ENCODE measurements around the gene NR2F1. TPM values are rescaled to one million over a fixed set of nuclear protein-coding genes. Genes with fewer than 3 reads are reported as not detected.

Gene NR2F1
- total RNA-seq, 1 experiment from 2014 or later = 1.3 TPM

DNA sequence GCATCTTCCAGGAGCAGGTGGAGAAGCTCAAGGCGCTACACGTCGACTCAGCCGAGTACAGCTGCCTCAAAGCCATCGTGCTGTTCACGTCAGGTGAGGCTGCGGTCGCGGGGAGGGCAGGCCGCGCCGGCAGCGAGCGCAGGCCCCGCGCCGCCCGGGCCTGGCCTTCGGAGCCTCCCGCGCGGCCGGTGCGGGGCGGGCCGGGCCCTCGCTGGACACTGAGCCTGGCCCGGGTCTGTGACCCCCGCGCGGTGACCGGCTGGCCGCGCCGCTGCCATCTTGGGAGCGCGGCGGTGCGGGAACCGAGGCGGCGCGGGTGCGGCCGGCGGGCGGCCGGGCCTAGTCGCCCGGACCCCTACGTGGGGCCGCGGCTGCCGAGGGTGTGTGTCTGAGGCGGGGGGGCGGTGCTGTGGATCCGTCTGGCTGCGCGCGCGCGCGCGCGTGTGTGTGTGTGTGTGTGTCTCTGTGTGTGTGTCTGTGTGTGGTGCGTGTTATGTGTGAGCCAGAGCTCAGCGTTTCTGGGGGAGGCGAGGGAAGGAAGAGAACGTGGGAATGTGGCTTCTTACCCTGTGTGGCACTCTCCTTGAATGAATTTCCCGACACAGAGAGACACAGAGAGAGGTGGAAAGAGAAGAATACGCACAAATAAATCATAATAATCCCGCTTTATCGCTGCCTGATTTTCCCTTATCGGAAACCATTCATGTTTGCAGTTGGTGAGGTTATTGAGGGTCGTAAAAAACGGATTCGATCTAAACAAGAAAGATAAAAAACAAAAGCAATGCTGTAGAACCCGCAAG, 5.5 kb downstream of the NR2F1 start:
- Histone ChIP-seq H3K36me3 (ENCODE audit: low read depth) (0 out of 2 replicates have a peak, but pooled peaks cover 10% of the 10 kb centered on the region), H3F3A (ENCODE audit: insufficient read depth, low read depth) (peaks cover 2% of the 10 kb centered on the region; the same call in 1 of the 2 replicates), H2AFZ (no peak overlapping the region), H3K27me3 (ENCODE audit: insufficient read depth, low read depth) (no peaks in the 10 kb centered on the region), H4K20me1 (ENCODE audit: insufficient read depth) (no peaks in the 10 kb centered on the region), H3K4me3 (no peak overlapping the region), H3K4me1 (replicated peaks; ENCODE audit: insufficient read depth) (peaks cover 11% of the 10 kb centered on the region), H3K9me2 (ENCODE audit: insufficient read depth) (no peaks in the 10 kb centered on the region), H3K79me2 (ENCODE audit: low read depth) (peaks cover 21% of the 10 kb centered on the region), H3K9me3 (ENCODE audit: insufficient read depth, low read depth) (no peaks in the 10 kb centered on the region), H3K4me2 (no peak overlapping the region), H3K27ac (no peak overlapping the region)
- TF ChIP-seq EZH2 (IDR thresholded peaks at IDR 0.05; ENCODE audit: low read depth) = no peak
- TF ChIP-seq, protein P1, sequence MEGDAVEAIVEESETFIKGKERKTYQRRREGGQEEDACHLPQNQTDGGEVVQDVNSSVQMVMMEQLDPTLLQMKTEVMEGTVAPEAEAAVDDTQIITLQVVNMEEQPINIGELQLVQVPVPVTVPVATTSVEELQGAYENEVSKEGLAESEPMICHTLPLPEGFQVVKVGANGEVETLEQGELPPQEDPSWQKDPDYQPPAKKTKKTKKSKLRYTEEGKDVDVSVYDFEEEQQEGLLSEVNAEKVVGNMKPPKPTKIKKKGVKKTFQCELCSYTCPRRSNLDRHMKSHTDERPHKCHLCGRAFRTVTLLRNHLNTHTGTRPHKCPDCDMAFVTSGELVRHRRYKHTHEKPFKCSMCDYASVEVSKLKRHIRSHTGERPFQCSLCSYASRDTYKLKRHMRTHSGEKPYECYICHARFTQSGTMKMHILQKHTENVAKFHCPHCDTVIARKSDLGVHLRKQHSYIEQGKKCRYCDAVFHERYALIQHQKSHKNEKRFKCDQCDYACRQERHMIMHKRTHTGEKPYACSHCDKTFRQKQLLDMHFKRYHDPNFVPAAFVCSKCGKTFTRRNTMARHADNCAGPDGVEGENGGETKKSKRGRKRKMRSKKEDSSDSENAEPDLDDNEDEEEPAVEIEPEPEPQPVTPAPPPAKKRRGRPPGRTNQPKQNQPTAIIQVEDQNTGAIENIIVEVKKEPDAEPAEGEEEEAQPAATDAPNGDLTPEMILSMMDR (conservative IDR thresholded peaks at IDR 0.05) = no peak
- intact Hi-C loops (cut with micrococcal nuclease; ENCODE audit: unreplicated experiment) = loop anchor here (10.0 kb wide), 5 partner anchors 234 to 1944 kb away; a partner anchor contains a TSS
- ChIA-PET POLR2A (ENCODE audit: unreplicated experiment) (no interaction called here), CTCF (interaction anchor here (0.7 kb wide), 1 partner anchor 151 kb away, joined by 3 read pairs; no protein-coding TSS in a partner anchor)
- BruUV-seq (replicated peaks) = no TSS peak
- DNase-seq = no peak

DNA sequence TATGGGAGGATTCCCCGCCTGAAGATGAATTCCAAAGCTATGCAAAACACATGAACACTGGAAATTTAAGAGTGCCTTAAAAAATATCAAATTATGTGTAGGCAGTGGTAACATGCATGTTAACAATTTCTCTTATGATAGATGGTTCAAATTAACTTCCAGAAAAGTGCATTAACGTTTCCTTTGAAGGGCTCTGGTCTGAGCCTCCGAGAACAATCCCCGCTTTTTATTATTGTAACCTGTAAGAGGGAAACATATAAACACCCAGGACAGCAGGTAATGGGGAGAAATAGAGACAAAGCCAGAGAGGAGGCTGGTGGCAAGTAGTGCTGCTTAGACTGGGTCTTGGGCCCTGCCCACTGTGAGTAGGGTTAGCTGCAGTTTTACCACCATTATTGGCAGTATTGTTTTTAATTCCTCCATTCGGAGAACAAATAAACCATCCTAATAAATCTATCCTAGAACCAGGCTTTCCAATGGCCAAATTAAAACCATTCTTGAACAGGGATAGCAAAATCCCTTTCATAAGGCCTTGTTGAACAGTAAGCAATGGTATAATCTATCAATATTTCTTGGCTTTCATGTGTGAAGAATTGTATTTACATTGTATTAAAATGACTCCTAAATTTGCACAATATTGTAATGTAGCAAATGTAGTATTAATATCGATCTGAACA, 6.3 kb downstream of the NR2F1 start:
- DNase-seq = no peak
- Histone ChIP-seq H4K20me1 (ENCODE audit: insufficient read depth) (no peaks in the 10 kb centered on the region), H3K4me3 (no peak overlapping the region), H3K4me1 (replicated peaks; ENCODE audit: insufficient read depth) (peaks cover 11% of the 10 kb centered on the region), H3F3A (ENCODE audit: insufficient read depth, low read depth) (no peaks in the 10 kb centered on the region), H3K27ac (no peak overlapping the region), H3K36me3 (ENCODE audit: low read depth) (0 out of 2 replicates have a peak, but pooled peaks cover 16% of the 10 kb centered on the region), H3K79me2 (ENCODE audit: low read depth) (peaks cover 19% of the 10 kb centered on the region), H3K27me3 (ENCODE audit: insufficient read depth, low read depth) (no peaks in the 10 kb centered on the region), H3K9me3 (ENCODE audit: insufficient read depth, low read depth) (no peaks in the 10 kb centered on the region), H2AFZ (no peak overlapping the region), H3K4me2 (no peak overlapping the region), H3K9me2 (ENCODE audit: insufficient read depth) (no peaks in the 10 kb centered on the region)
- BruUV-seq (replicated peaks) = no TSS peak
- CTCF ChIA-PET = interaction anchor here (0.7 kb wide), 1 partner anchor 151 kb away, joined by 3 read pairs; no protein-coding TSS in a partner anchor
- no peak for TF ChIP-seq EZH2 (IDR thresholded peaks at IDR 0.05; ENCODE audit: low read depth)
- TF ChIP-seq, protein P1 (conservative IDR thresholded peaks at IDR 0.05) = no peak
- intact Hi-C loops (cut with micrococcal nuclease; ENCODE audit: unreplicated experiment) = loop anchor here (10.0 kb wide), 5 partner anchors 234 to 1944 kb away; a partner anchor contains a TSS
- POLR2A ChIA-PET (ENCODE audit: unreplicated experiment) = no interaction called here

DNA sequence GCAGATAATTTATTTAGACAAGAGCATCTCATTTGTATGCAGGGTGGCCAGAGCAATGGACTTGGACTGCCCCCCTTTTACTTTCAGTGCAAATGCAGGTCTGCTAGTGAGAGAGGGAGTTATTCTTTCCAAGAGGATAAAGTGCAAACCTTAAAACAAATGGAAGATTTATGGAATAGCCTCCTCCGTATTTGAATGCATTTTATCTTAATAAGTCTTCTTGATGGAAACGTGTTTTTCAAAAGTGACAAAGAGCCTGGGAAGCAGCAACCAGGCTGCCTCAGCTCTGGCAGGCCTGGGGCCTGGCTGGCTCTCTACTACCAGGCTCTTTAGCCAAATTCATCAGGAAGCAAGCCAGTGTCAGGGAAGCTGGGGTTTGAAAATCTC, 6.8 kb downstream of the NR2F1 start:
- no peaks in the 10 kb centered on the region for H3F3A ChIP-seq (ENCODE audit: insufficient read depth, low read depth)
- peaks cover 11% of the 10 kb centered on the region for H3K4me1 ChIP-seq (replicated peaks; ENCODE audit: insufficient read depth)
- BruUV-seq (replicated peaks) = no TSS peak
- peaks cover 19% of the 10 kb centered on the region for H3K79me2 ChIP-seq (ENCODE audit: low read depth)
- H3K9me3 ChIP-seq (ENCODE audit: insufficient read depth, low read depth) = no peaks in the 10 kb centered on the region
- no peak overlapping the region for H3K4me2 ChIP-seq
- H3K27ac ChIP-seq = no peak overlapping the region
- intact Hi-C loops (cut with micrococcal nuclease; ENCODE audit: unreplicated experiment) = loop anchor here (10.0 kb wide), 6 partner anchors 235 to 1945 kb away; a partner anchor contains a TSS
- H2AFZ ChIP-seq = no peak overlapping the region
- H3K9me2 ChIP-seq (ENCODE audit: insufficient read depth) = no peaks in the 10 kb centered on the region
- ChIA-PET CTCF (no interaction called here), POLR2A (ENCODE audit: unreplicated experiment) (no interaction called here)
- TF ChIP-seq, protein P1 (conservative IDR thresholded peaks at IDR 0.05) = no peak
- no peak for TF ChIP-seq EZH2 (IDR thresholded peaks at IDR 0.05; ENCODE audit: low read depth)
- H3K4me3 ChIP-seq = no peak overlapping the region
- 0 out of 2 replicates have a peak, but pooled peaks cover 19% of the 10 kb centered on the region for H3K36me3 ChIP-seq (ENCODE audit: low read depth)
- H3K27me3 ChIP-seq (ENCODE audit: insufficient read depth, low read depth) = no peaks in the 10 kb centered on the region
- H4K20me1 ChIP-seq (ENCODE audit: insufficient read depth) = no peaks in the 10 kb centered on the region
- DNase-seq = no peak
